ENCODE results near the gene FADS2.

DNA sequence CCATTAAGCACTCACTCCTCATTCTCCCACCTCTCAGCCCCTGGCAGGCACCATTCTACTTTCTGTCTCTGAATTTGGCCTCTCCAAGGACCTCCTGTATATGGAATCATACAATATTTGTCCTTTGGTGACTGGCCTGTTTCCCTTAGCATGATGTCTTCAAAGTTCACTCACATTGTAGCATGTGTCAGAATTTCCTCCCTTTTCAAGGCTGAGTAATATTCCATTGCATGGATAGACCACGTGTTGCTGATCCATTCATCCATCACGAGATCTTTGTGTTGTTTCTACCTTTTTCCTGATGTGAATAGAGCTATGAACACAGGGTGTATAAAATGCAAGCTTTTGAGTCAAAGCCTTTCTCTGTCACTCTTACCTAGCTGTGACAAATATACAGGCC is 11.6 kb downstream of the FADS2 start:
- no peak for TF ChIP-seq MAZ (IDR thresholded peaks at IDR 0.05; ENCODE audit: borderline replicate concordance, low read depth, low read length)
- TF ChIP-seq ZSCAN20 (CRISPR knock-in tag; IDR thresholded peaks at IDR 0.05): no peak
- TF ChIP-seq, protein P1, sequence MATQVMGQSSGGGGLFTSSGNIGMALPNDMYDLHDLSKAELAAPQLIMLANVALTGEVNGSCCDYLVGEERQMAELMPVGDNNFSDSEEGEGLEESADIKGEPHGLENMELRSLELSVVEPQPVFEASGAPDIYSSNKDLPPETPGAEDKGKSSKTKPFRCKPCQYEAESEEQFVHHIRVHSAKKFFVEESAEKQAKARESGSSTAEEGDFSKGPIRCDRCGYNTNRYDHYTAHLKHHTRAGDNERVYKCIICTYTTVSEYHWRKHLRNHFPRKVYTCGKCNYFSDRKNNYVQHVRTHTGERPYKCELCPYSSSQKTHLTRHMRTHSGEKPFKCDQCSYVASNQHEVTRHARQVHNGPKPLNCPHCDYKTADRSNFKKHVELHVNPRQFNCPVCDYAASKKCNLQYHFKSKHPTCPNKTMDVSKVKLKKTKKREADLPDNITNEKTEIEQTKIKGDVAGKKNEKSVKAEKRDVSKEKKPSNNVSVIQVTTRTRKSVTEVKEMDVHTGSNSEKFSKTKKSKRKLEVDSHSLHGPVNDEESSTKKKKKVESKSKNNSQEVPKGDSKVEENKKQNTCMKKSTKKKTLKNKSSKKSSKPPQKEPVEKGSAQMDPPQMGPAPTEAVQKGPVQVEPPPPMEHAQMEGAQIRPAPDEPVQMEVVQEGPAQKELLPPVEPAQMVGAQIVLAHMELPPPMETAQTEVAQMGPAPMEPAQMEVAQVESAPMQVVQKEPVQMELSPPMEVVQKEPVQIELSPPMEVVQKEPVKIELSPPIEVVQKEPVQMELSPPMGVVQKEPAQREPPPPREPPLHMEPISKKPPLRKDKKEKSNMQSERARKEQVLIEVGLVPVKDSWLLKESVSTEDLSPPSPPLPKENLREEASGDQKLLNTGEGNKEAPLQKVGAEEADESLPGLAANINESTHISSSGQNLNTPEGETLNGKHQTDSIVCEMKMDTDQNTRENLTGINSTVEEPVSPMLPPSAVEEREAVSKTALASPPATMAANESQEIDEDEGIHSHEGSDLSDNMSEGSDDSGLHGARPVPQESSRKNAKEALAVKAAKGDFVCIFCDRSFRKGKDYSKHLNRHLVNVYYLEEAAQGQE (IDR thresholded peaks at IDR 0.05): no peak
- no peak for TF ChIP-seq POLR2A (IDR thresholded peaks at IDR 0.05; ENCODE audit: low read length)
- TF ChIP-seq, protein P2, sequence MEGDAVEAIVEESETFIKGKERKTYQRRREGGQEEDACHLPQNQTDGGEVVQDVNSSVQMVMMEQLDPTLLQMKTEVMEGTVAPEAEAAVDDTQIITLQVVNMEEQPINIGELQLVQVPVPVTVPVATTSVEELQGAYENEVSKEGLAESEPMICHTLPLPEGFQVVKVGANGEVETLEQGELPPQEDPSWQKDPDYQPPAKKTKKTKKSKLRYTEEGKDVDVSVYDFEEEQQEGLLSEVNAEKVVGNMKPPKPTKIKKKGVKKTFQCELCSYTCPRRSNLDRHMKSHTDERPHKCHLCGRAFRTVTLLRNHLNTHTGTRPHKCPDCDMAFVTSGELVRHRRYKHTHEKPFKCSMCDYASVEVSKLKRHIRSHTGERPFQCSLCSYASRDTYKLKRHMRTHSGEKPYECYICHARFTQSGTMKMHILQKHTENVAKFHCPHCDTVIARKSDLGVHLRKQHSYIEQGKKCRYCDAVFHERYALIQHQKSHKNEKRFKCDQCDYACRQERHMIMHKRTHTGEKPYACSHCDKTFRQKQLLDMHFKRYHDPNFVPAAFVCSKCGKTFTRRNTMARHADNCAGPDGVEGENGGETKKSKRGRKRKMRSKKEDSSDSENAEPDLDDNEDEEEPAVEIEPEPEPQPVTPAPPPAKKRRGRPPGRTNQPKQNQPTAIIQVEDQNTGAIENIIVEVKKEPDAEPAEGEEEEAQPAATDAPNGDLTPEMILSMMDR (IDR thresholded peaks at IDR 0.05): no peak
- no peak for TF ChIP-seq EP300 (IDR thresholded peaks at IDR 0.05)

Measured in A549 (cell line).